Lung (tissue), 12 donors: Measurements from ENCODE around the gene PCSK7. TPM values are rescaled to one million over a fixed set of nuclear protein-coding genes. Genes with fewer than 3 reads are reported as not detected.

ENCODE experiments used
- ATAC-seq: fragments of 200-7000 bp; cut with Tn5 transposase; one replicate; pipeline ENCODE4 v1.9.1; 2020; ENCODE audit warnings: moderate number of reproducible peaks; ENCODE audit not compliant: insufficient read depth, low FRiP score
- DNase-seq, 3 donors: peaks; one replicate each; pipeline ENCODE4 v3.0.0-alpha.2; 2013 to 2017
- H3K27ac ChIP-seq, 2 donors: one replicate each; pipeline ENCODE4 v1.5.1; 2013; ENCODE audit warnings: mild to moderate bottlenecking in 2 of 2, moderate library complexity in 2 of 2, control low read depth in 1 of 2, inconsistent platforms in 1 of 2, low read depth in 1 of 2, low read length in 1 of 2
- H3K27me3 ChIP-seq, 3 donors: one replicate each; pipeline ENCODE4 v1.5.1; 2013; ENCODE audit warnings: low read length in 2 of 3; ENCODE audit not compliant: control insufficient read depth in 3 of 3, insufficient read depth in 3 of 3
- H3K36me3 ChIP-seq, 4 donors: one replicate each; pipeline ENCODE4 v1.5.1; 2013; ENCODE audit warnings: low read length in 4 of 4, mild to moderate bottlenecking in 1 of 4, moderate library complexity in 1 of 4; ENCODE audit not compliant: control insufficient read depth in 4 of 4, insufficient read depth in 4 of 4
- H3K4me1 ChIP-seq, 5 donors: one replicate each; pipeline ENCODE4 v1.5.1; 2013; ENCODE audit warnings: low read length in 5 of 5, mild to moderate bottlenecking in 2 of 5, moderate library complexity in 1 of 5; ENCODE audit not compliant: control insufficient read depth in 5 of 5, insufficient read depth in 5 of 5
- H3K4me3 ChIP-seq: one replicate; pipeline ENCODE4 v1.5.1; 2013; ENCODE audit warnings: mild to moderate bottlenecking, control low read depth, moderate library complexity
- H3K9ac ChIP-seq, 2 donors: one replicate each; pipeline ENCODE4 v1.5.1; 2013; ENCODE audit warnings: low read length in 2 of 2, control low read depth in 1 of 2; ENCODE audit not compliant: insufficient read depth in 1 of 2
- H3K9me3 ChIP-seq, 4 donors: one replicate each; pipeline ENCODE4 v1.5.1; 2013; ENCODE audit warnings: low read length in 3 of 4, mild to moderate bottlenecking in 1 of 4, moderate library complexity in 1 of 4; ENCODE audit not compliant: control insufficient read depth in 4 of 4, insufficient read depth in 3 of 4
- CTCF ChIP-seq: IDR thresholded peaks from 2 replicates; pipeline ENCODE4 v1.5.1; 2012; ENCODE audit warnings: mild to moderate bottlenecking; ENCODE audit errors: control extremely low read depth, extremely low read depth
- WGBS, 2 donors: extraction: QIAGEN DNeasy Blood & Tissue Kit; methylation state at CpG; one replicate each; pipeline ENCODE4 v1.1.7; 2013; 5-methylcytosine and 5-hydroxymethylcytosine counted together
- polyA plus RNA-seq, 2 donors: library from polyadenylated mRNA; stranded (reverse); fragments of 200-250 nt; gene quantifications; one replicate each; pipeline ENCODE4 v1.2.1, GENCODE V29; 2013
- total RNA-seq, 2 donors: library from RNA; depleted of rRNA in 1 of 2; stranded (reverse); fragments of >200 nt in 1 of 2; gene quantifications; one replicate each; pipeline ENCODE4 v1.2.1, GENCODE V29; 2014 to 2021
- donor health status: control.
- donor health status: control.
- donor health status: Bipolar disorder and iron deficiency.
- donor health status: healthy.
- donor health status: DM: yes; HTN: yes; CAD: no.

Gene PCSK7
- total and polyA plus RNA-seq, 4 donors = 29.2 to 82.5 (median 32.9) TPM

GRCh38 chr11:117249571-117249970 is 17.7 kb upstream of the PCSK7 start:
- no peaks in the 10 kb centered on the region for H3K4me1 ChIP-seq
- TF ChIP-seq CTCF = no peak
- 85 to 86% methylated on average over 4 of the region's 4 CpGs for WGBS, 2 donors
- H3K4me3 ChIP-seq = no peak overlapping the region
- DNase-seq (no peak), ATAC-seq (no peak)
- H3K9me3 ChIP-seq = no peaks in the 10 kb centered on the region
- no peak overlapping the region for H3K27ac ChIP-seq
- no peaks in the 10 kb centered on the region for H3K27me3 ChIP-seq
- H3K36me3 ChIP-seq = peaks cover 17 to 36% (median 21%) of the 10 kb centered on the region in 4 donors
- no peak overlapping the region for H3K9ac ChIP-seq

GRCh38 chr11:117248341-117248740 is 16.5 kb upstream of the PCSK7 start:
- no peaks in the 10 kb centered on the region for H3K27me3 ChIP-seq
- no peak for DNase-seq
- TF ChIP-seq CTCF = no peak
- peaks cover 18 to 40% (median 24%) of the 10 kb centered on the region in 4 donors for H3K36me3 ChIP-seq
- WGBS, 2 donors = 95 to 97% methylated on average over 4 of the region's 4 CpGs
- no peaks in the 10 kb centered on the region for H3K4me1 ChIP-seq
- H3K9ac ChIP-seq = no peak overlapping the region
- H3K9me3 ChIP-seq = no peaks in the 10 kb centered on the region
- no peak for ATAC-seq
- no peak overlapping the region for H3K4me3 ChIP-seq
- H3K27ac ChIP-seq = no peak overlapping the region

- ATAC-seq (no peak), DNase-seq (no peak)
- H3K9me3 ChIP-seq = no peaks in the 10 kb centered on the region
- H3K27ac ChIP-seq = no peak overlapping the region
- peaks cover 5 to 17% (median 12%) of the 10 kb centered on the region in 4 donors for H3K36me3 ChIP-seq
- no peak for TF ChIP-seq CTCF
- H3K4me1 ChIP-seq = peaks cover 0 to under 1% (median 0%) of the 10 kb centered on the region in 5 donors
- no peak overlapping the region for H3K4me3 ChIP-seq
- no peaks in the 10 kb centered on the region for H3K27me3 ChIP-seq
- H3K9ac ChIP-seq = no peak overlapping the region
- WGBS, 2 donors = 88 to 92% methylated on average over 6 of the region's 6 CpGs
These were observed 7.4 kb upstream of the PCSK7 start for GRCh38 chr11:117239295-117239694.

- no peak for TF ChIP-seq CTCF
- Histone ChIP-seq H3K4me3 (no peak overlapping the region), H3K27ac (no peak overlapping the region), H3K36me3 (peaks cover 5 to 13% (median 10%) of the 10 kb centered on the region in 4 donors), H3K9me3 (no peaks in the 10 kb centered on the region), H3K4me1 (peaks cover under 1 to 10% (median 8%) of the 10 kb centered on the region in 5 donors), H3K27me3 (no peaks in the 10 kb centered on the region), H3K9ac (no peak overlapping the region)
- DNase-seq = no peak
- 92 to 97% methylated on average over 5 of the region's 5 CpGs for WGBS, 2 donors
- no peak for ATAC-seq
These were observed 6.3 kb upstream of the PCSK7 start for GRCh38 chr11:117238221-117238620.
